HG03280 (cell line): ENCODE results near the gene CYP2W1.
"Not testable (repeated sequence)": the region's sequence is repeated elsewhere in the genome, so short reads cannot be mapped to it uniquely, and the experiment has no call there.

Source experiments
- ATAC-seq: cut with Tn5 transposase; IDR thresholded peaks from one replicate; pipeline ENCODE4 v1.9.1; 2021; ENCODE audit warnings: mild to moderate bottlenecking, moderate library complexity; ENCODE audit not compliant: unreplicated experiment

The CYP2W1 gene

DNA sequence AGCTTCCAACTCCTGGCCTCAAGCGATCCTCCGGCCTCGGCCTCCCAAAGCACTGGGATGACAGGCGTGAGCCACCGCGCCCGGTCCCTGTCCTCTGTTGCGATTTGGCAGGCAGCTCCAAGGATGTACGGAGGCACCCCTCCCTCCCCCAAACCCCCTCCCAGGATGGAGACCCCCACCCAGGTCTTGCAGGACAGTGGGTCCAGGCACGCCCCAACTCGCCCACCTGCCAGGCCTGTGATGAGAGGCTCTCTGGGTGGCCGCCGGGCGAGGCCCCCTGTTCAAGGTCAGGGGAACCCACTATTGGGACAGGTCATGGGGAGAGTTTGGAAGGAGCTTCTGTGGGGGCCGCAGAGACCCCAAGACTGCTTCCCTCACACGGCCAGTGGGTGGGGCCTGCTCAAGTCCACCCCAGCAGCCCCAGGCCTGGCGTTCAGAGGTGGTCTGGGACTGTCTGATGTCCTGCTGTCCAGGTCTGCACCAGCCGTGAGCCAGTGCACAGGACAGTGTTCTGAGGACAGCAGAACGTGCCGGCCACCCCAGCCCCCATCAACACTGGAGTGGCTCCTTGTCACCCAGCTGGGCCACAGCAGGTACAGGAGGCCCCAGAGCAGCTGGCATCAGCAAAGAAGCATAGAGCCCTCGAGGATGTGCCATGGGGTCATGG is 31.0 kb upstream of the CYP2W1 start:
- no peak for ATAC-seq

DNA sequence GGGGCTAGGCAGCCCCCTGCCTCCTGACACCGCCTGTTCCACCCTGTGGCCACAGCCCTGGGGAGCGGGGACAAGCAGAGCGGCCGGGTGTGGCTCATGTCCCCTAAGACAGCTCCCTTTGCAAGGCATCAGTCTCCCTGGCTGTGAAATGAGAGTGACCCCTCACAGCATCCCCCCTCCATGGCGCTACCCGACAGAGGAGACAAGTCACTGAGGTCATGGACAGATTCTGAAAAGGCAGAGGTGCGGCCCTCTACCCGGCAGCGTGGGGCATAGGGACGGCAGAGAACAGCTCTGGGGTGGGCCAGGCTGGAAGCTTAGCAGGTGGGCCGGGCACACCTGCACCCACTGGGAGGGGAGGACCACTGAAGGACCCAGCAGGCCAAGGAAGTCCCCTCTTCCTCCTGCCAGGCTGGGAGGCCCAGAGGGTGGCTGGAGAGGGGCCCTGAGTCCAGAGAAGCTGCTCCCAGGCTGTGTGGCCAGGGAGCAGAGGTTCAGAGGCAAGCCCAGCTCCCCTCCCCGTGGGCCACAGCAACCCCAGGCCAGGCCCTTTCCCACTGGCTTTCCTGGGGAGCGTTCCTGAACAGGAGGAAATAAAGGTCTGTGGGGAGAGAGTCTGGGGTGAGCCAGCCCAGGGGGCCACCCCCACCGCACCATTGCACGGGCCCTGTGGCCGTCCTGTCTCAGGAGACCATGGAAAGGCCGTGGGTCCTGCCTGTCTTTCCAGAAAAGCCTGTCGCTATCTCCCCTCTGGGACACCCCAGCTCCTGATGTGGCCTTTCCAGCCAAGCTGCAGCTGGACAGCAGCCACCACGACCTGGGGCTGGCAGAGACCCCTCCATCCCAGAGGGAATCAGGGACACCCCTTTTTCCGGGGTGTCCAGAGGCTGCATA is 30.2 kb upstream of the CYP2W1 start:
- no peak for ATAC-seq

DNA sequence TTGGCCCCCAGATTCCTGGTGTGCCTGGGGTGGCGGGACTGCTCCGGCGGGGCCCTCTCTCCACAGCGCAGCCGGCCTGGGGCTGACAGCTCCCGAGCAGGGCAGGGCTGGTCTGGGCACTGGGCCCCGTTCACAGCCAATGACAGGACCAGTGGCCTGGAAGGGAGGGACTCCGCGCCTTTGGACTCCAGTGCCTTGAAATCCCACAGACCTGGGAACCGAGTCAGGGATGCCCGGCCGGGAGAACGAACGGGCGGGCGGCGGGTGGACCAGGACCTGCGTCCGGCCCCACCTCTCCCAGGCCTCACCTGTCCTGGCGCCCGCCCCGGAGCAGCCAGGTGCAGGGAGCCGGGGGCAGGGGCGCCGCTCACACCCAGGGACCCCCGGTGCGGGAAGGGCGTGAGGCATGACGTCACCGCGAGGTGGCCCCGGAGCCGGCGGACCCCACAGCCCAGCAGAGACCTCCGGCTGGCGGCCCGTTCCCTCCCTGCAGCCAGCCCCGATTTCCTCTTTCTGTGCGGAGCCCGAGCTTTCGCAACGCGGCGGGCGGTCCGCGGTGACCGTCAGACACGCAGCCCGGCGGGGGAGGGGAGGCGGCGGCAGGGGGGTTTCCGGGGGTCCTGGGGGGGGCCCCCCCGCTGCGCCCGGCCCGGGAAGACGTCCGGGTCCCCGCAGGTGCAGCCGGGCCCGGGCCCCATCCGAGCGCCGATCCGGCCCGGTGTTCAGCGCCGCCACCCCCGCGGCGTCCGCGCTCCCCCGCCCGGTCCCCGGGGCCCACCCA is 29.2 kb upstream of the CYP2W1 start:
- ATAC-seq, result peak; percentile 13

- peak; percentile 50 for ATAC-seq
Observed at GRCh38 chr7:954330-955238, 28.4 kb upstream of the CYP2W1 start, which contains the start of gene ADAP1. Gene ADAP1, minus strand, starts transcription at chr7:954680. Its CDS starts 203 bp downstream, at chr7:954477.

DNA sequence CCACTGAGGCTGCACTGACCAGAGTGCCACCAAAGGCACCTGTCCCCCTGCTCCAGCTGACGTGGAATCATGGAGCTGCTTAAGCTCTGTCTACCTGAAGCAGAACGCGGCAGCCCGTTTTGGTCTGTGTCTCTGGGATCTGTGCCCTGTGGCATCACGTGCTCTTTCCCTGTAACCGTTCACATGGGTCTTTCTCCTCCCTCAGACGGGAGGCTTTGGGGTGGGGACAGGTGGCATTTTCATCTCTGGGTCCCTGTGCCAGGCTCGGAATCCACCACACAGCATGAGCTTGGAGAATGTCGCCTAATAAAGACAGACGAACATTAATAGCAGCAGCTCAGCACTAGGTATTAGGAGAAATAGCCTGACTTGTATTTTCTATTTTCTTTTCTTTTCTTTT is 26.9 kb upstream of the CYP2W1 start:
- no peak for ATAC-seq

- no peak for ATAC-seq
Observed at GRCh38 chr7:957418-958220, 25.4 kb upstream of the CYP2W1 start.

GRCh38 chr7:958221-959200 is 24.5 kb upstream of the CYP2W1 start:
- ATAC-seq, result no peak

DNA sequence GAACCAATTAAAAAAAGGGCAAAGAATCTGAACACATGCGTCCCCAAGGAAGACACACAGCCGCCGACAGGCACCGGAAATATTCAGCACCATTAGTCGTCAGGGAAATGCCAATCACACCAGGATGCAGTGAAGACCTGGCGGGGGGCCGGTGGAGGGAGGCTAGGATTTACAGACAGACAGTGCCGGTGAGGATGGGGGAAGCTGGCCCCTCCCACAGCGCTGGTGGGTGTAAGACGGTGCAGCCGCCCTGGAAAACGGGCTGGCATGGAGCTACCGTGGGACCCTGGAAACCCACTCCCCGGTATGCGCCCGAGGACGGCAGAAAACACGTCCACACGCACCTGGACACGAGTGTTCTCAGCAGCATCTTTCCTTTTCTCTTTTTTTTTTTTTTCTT is 23.7 kb upstream of the CYP2W1 start:
- no peak for ATAC-seq

DNA sequence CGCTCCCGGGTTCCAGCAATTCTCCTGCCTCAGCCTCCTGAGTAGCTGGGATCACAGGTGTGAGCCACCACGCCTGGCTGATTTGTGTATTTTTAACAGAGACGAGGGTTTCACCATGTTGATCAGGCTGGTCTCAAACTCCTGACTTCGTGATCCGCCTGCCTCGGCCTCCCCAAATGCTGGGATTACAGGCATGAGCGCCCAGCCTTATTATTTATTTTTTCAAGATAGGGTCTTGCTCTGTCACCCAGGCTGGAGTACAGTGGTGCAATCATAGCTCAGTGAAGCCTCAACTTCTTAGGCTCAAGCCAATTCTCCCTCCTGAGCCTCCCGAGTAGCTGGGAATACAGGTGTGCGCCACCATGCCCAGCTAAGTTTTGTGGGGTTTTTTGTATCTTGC is 23.2 kb upstream of the CYP2W1 start:
- not testable (repeated sequence) for ATAC-seq

DNA sequence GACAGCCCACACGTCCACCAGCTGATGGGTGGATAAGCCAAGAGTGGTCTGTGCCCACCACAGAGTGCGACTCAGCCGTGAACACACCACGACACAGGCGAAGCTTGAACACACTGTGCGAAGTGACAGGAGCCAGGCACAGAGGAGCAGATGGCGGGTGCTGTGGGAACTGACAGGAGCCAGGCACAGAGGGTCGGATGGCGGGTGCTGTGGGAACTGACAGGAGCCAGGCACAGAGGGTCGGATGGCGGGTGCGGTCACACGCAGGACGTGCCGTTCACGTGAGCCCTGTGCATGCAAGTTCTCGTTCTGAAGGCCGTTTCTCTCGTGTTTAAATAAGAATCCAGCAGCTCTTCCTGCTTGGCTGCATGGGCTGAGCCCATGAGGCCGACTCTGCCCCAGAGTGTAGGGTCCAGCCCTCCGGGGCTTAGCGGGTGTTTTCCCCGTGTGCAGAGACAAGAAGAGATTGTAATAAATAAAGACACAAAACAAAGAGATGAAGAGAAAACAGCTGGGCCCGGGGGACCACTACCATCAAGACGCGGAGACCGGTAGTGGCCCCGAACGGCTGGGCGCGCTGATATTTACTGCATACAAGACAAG is 22.6 kb upstream of the CYP2W1 start:
- ATAC-seq, result no peak

GRCh38 chr7:960972-961371 is 22.0 kb upstream of the CYP2W1 start:
- not testable (repeated sequence) for ATAC-seq

DNA sequence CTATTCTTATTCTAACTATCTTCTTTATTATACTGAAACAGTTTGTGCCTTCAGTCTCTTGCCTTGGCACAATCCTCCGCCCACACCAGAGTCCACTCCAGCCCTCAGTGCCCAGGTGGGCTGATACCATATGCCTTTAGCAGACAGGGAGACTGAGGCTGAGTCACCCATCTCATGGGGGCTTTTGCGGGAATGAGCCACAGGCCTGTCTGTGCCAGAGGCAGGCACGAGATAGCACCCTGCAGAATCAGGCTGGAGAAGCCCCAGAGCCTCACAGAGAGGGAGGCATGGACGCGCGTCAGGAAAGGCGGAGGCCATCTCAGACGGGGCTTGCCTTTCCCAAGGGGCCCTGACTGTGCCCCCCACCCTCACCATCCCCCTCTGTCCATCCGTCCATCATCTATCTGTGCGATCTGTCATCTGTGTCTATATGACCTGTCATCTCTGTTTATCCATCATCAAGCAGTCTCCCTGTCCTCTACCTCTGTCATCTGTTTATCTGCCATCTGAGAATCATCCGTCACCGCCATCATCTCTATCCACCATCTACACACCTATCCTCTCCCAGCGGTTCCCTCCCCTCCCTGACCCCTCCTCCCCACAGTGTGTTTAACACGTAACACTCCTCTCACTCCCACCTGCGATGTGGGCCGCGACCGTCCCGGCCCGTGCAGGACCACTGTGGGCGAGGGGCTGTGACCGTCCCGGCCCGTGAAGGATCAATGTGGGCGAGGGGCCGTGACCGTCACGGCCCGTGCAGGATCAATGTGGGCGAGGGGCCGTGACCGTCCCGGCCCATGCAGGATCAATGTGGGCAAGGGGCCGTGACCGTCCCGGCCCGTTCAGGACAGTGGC is 21.2 kb upstream of the CYP2W1 start:
- ATAC-seq, result no peak

- no peak for ATAC-seq
Observed at GRCh38 chr7:962401-963081, 20.4 kb upstream of the CYP2W1 start.

- no peak for ATAC-seq
Observed at GRCh38 chr7:963236-964078, 19.5 kb upstream of the CYP2W1 start.

DNA sequence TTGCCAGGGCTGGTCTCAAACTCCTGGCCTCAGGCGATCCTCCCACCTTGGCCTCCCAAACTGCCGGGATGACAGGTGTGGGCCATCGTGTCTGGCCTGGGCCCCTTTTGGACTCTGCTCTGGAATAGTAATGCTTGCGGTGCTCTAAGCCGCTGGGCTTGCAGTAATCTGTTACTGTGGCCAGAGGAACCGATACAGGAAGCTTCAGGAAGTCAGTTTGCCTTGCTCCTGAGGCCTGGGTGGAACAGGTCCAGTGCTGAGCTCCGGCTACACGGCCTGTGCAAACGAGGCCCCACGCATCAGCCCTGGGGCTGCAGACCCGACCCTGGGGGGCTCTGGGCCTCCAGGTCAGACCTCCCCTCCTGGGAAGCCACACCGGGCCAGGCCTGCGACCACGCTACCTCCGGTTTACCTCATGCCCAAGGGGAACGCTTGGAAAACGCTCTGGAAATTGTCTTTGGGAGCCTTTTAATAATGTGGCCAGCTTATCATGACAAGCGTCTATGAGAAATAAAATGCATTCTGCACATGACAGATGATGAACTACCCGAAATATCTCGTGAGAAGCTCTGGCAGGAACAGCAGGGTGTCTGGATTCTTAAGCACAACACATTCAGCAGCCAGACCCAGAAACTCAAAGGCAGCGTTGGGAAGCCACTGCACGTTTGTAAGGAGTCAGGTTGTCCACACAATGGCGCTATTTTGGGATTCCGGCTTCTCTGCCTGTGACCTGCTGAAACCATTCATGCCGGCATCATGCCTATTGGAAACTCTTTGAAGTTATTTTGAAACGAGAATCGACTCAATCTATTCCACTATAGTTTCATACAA is 18.4 kb upstream of the CYP2W1 start:
- ATAC-seq, result no peak
